ENCODE measurements around the gene LRP8. TPM values are rescaled to one million over a fixed set of nuclear protein-coding genes. Genes with fewer than 3 reads are reported as not detected.
A peak's percentile ranks its signal among the peaks of the same experiment; 100 is the strongest.

LRP8 gene
- total and polyA plus RNA-seq, 2 donors from 2014 or later: 1.4 to 6.9 TPM

DNA sequence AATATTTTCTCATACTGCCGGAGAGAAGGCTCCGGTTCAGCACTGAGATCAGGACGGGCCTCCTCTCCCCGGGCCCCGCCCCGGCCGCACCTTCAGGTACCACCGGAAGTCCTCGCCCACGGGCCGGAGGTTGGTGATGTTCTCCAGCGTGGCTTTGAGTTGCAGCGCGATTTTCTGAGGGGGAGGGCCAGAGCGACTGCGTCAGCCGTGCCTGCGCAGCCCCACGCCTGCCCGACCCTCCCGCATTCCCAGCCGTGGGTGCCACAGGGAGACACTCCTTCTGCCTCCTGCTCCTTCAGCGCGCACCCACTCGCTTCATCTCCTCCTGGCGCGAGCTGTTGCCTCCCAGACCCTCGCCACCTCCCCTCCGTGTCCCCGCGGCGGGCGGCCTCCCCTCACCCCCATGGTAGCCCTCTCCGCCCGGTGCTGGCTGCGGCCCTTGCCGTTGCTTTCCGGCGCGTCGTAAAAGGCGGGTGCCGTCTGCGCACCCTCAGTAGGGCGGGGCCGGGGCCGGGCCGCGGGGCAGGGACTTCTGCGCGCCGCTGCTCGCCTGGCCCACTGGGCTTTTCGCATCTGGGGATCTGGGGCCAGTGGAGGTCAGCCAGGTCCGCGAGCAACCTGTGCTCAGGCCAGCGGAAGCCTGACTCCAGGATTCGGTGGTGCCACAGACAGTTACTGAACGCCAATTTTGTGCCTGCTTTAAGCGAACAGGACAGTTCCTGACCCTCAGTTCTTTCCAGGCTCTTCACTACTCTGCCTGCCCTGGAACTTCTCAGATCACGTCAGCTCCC, 107.5 kb downstream of the LRP8 start, which contains the start of gene CZIB:
CZIB (minus strand) TSS at position 464 of the 791 bp plus-strand sequence; CDS start at position 405, 59 bp downstream.
- DNase-seq (peak; percentile 93 to 98 (median 97)), FAIRE-seq (no peak)
- Histone ChIP-seq H3K4me1 (ENCODE audit: control insufficient read depth in 2 of 3, insufficient read depth in 2 of 3, low read depth in 1 of 3, low read length in 3 of 3) (peaks cover 3 to 16% (median 12%) of the 10 kb centered on the region in 3 donors), H3K36me3 (ENCODE audit: control insufficient read depth in 2 of 3, insufficient read depth in 3 of 3, low read length in 3 of 3) (peaks cover 0 to 14% (median 7%) of the 10 kb centered on the region in 3 donors), H3K4me3 (ENCODE audit: low read length in 3 of 3) (peak within 1 kb of the TSS; percentile 89 to 95 (median 90)), H3K9me3 (ENCODE audit: control insufficient read depth in 2 of 3, insufficient read depth in 1 of 3, low read length in 3 of 3) (no peaks in the 10 kb centered on the region), H3K9ac (ENCODE audit: low read length in 3 of 3) (peak within 1 kb of the TSS; percentile 81 to 93 (median 88)), H3K27ac (ENCODE audit: low read depth in 2 of 2, low read length in 2 of 2) (peak within 1 kb of the TSS; percentile 99), H3K27me3 (ENCODE audit: control insufficient read depth, insufficient read depth, low read length) (no peaks in the 10 kb centered on the region)
- intact Hi-C loops (cut with DNase I): no loop called here
- no peak for TF ChIP-seq CTCF (IDR thresholded peaks at IDR 0.05; ENCODE audit: borderline replicate concordance, extremely low read depth, insufficient read depth)

- DNase-seq (no peak), FAIRE-seq (no peak)
- Histone ChIP-seq H3K27ac (ENCODE audit: low read depth in 2 of 2, low read length in 2 of 2) (peak overlapping the region; percentile 99), H3K9me3 (ENCODE audit: control insufficient read depth in 2 of 3, insufficient read depth in 1 of 3, low read length in 3 of 3) (no peaks in the 10 kb centered on the region), H3K9ac (ENCODE audit: low read length in 3 of 3) (peak overlapping the region; percentile 20 to 88 (median 41)), H3K27me3 (ENCODE audit: control insufficient read depth, insufficient read depth, low read length) (no peaks in the 10 kb centered on the region), H3K36me3 (ENCODE audit: control insufficient read depth in 2 of 3, insufficient read depth in 3 of 3, low read length in 3 of 3) (peaks cover 0 to 14% (median 7%) of the 10 kb centered on the region in 3 donors), H3K4me1 (ENCODE audit: control insufficient read depth in 2 of 3, insufficient read depth in 2 of 3, low read depth in 1 of 3, low read length in 3 of 3) (peaks cover 3 to 16% (median 12%) of the 10 kb centered on the region in 3 donors), H3K4me3 (ENCODE audit: low read length in 3 of 3) (peak overlapping the region; percentile 89 to 90 (median 89))
- intact Hi-C loops (cut with DNase I): no loop called here
- TF ChIP-seq CTCF (IDR thresholded peaks at IDR 0.05; ENCODE audit: borderline replicate concordance, extremely low read depth, insufficient read depth): no peak
Measured at GRCh38 chr1:53219711-53220110, 108.2 kb downstream of the LRP8 start.

DNA sequence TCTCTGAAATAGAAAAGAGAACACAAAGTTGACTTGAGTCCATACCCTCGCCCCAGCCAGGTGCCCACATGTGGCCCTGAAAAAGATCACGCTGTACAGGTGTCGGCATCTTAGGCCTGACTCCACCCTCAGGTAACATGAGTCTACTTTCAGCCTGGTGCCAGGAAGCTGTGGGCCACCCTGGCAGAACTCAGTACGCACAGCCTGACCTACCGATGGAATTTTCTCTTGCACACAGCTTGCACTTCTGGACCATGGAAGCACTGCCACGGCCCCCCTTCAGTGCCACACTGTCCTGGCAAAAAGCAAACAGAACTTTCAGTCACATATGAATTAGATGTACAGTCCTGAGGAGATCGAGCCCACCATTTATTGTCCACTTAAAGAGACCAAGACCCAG, 109.7 kb downstream of the LRP8 start:
- peaks cover 2 to 28% (median 18%) of the 10 kb centered on the region in 3 donors for H3K36me3 ChIP-seq (ENCODE audit: control insufficient read depth in 2 of 3, insufficient read depth in 3 of 3, low read length in 3 of 3)
- no peak for FAIRE-seq

More for the DNA sequence above, 109.7 kb downstream of the LRP8 start:
- no peak overlapping the region for H3K9ac ChIP-seq (ENCODE audit: low read length in 3 of 3)
- H3K4me3 ChIP-seq (ENCODE audit: low read length in 3 of 3): no peak overlapping the region
- no peaks in the 10 kb centered on the region for H3K27me3 ChIP-seq (ENCODE audit: control insufficient read depth, insufficient read depth, low read length)
- intact Hi-C loops (cut with DNase I): no loop called here
- H3K4me1 ChIP-seq (ENCODE audit: control insufficient read depth in 2 of 3, insufficient read depth in 2 of 3, low read depth in 1 of 3, low read length in 3 of 3): peaks cover 3 to 19% (median 12%) of the 10 kb centered on the region in 3 donors
- H3K9me3 ChIP-seq (ENCODE audit: control insufficient read depth in 2 of 3, insufficient read depth in 1 of 3, low read length in 3 of 3): no peaks in the 10 kb centered on the region
- DNase-seq: no peak
- TF ChIP-seq CTCF (IDR thresholded peaks at IDR 0.05; ENCODE audit: borderline replicate concordance, extremely low read depth, insufficient read depth): no peak
- H3K27ac ChIP-seq (ENCODE audit: low read depth in 2 of 2, low read length in 2 of 2): no peak overlapping the region

Measured in kidney (tissue), 14 donors.